GM21423 (cell line): ENCODE results near the gene SSR3.
"Not testable (repeated sequence)": the region's sequence is repeated elsewhere in the genome, so short reads cannot be mapped to it uniquely, and the experiment has no call there.

Source experiments
- ATAC-seq: cut with Tn5 transposase; IDR thresholded peaks from one replicate; pipeline ENCODE4 v1.9.1; 2021; ENCODE audit warnings: mild to moderate bottlenecking, moderate library complexity; ENCODE audit not compliant: unreplicated experiment

The SSR3 gene

GRCh38 chr3:156554842-156555687 lies at the start of gene SSR3:
Gene SSR3, minus strand, starts transcription at chr3:156555117. Its CDS starts 28 bp downstream, at chr3:156555089.
- ATAC-seq = peak; percentile 99

DNA sequence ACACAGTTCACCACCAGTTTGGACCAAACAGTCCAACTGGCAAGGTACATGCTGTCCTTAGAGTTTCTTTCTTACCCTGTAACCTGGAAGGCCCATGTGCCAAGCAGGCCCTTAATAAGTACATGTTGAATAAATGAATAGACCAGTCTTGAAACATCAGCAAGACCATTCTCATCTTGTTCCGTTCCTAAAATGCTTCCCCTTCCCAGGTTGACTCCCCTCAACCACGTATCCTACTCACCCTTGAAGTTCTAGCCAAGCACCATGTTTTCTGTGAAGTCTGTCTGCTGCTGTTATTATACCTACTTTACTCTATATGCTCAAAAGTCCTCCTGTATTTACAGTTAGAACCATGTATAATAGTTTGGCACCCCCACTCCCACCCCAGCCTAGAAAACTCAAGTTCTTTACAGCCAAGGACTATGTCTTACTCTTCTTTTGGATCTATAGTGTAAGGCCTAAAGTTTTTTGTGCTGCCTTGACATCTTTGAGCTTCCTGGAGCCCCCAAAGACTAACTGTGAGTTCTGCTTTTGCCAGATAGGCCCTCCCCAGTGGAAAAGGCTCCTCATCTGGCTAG lies 49.2 kb upstream of the SSR3 start:
- no peak for ATAC-seq

DNA sequence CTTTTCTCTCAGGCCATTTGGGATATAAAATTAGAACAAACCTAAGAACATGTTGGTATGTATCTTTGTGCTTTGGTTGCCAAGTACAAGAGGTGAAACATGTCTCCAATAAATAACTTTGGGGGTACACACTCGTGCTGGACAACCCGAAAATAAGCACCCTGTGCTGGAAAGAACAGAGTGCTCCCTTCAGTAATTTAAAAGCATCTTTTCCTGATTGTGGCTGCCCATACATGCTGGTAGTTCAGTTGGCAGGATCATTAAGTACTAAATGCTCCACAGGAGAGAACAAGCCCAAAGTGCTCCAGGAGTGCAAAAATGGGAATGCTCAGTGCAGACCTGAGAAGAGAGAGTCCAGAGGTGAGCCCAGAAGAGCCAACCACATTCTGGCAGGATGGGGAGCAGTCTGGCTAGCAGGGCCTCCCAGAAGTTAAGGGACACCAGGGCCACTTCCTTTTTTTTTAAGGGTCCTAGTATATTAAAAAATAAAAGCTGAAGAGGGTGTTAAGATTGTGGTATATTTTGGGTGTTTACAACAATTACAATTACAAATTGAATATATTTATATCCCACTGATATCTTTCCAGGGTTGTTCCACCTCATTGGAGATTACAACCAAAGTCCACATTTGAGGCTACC lies 48.6 kb upstream of the SSR3 start:
- no peak for ATAC-seq

- peak; percentile 40 for ATAC-seq
Observed at GRCh38 chr3:156602424-156602823, 47.5 kb upstream of the SSR3 start.

GRCh38 chr3:156601497-156601896 lies 46.6 kb upstream of the SSR3 start:
- no peak for ATAC-seq

DNA sequence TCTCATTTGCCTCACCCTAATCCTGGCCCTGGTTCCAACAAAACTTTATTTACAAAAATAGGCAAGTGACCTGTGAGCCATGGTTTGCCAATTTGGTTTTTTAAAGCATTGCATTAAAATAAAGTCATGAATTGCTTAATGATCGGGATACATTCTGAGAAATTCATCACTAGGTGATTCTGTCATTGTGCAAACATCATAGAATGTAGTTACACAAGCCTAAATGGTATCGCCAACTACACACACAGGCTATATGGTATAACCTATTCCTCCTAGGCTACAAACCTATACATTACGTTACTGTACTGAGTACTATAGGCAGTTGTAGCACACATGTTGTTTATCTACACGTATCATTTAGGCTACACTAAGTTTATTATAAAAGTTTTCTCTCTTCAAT lies 45.9 kb upstream of the SSR3 start:
- no peak for ATAC-seq

- ATAC-seq = no peak
Observed at GRCh38 chr3:156599089-156599874, 44.4 kb upstream of the SSR3 start.

DNA sequence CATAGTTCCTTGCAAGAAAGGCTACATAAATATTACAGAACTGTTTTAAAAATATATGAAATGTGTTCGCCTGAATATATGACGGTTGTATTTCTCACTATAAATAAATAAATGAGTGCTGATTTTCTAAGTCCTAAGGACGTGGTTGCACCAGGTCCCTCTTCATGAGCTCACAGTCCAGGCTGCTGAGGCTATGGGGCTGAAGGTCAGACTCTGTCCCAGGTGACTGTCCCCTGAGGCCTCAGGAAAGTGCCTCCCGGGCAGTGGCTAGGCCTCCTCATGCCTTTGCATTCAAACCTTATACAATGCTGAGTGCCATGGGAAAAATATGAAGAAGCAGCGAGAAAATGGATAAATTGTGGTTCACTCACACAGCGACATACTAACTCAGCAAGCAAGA lies 43.5 kb upstream of the SSR3 start:
- no peak for ATAC-seq

DNA sequence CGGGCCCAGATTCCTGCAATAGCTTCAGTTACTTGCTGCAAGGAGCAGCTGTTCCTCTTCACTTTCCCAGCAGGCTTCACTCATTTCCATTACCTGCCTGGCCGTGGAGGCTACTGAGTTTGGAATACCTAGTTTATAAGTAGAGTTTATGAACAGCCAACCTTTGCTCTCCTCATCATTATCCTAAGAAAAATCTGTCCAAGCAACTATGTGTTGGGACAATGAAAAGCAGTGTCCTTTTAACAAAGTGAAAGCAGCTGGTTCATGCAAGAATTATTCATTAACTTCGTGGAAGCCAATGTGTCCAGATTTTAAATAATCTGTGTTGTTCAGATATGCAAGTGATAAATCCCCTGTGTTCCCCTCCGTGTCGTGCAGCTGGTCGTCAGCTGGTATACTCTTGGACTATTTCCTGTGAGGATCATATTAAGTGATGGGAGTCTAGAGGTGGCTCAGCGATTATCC lies 39.3 kb upstream of the SSR3 start:
- peak; percentile 60 for ATAC-seq

GRCh38 chr3:156593814-156594213 lies 38.9 kb upstream of the SSR3 start:
- no peak for ATAC-seq

GRCh38 chr3:156589806-156590205 lies 34.9 kb upstream of the SSR3 start:
- ATAC-seq = not testable (repeated sequence)

DNA sequence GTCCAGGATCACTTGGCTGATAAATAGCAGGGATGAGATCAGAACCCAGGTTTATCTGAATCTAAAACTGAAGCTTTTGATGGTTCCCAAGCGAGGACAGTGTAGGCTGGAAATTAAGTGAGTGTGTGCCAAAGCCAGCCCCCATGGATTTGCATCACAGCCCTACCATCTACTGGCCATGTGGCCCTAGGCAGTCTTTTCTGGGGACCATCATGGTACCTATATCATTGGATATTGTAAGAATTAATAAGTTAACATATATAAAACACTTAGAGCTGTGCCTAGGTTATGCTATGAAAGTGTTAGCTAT lies 32.8 kb upstream of the SSR3 start:
- no peak for ATAC-seq

- ATAC-seq = no peak
Observed at GRCh38 chr3:156586905-156587759, 32.2 kb upstream of the SSR3 start.

DNA sequence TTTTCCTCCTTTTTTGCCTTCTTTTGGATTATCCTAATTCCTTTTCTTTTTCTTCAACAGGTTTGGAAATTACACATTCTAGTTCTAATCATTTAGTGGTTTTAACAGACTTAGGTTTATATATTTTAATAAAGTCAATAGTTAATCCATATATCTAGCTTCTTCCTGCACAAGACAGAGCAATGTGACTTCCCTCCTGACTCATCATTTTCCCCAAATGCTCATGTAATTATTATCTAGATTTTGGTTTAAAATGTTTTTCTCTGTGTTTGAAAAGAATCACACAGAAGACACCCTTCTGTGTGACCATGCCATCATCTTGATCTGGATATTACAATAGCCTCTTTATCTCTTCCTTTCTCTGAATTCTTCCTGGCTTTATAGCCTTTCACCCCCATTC lies 28.6 kb upstream of the SSR3 start:
- ATAC-seq = no peak

- no peak for ATAC-seq
Observed at GRCh38 chr3:156582532-156583183, 27.7 kb upstream of the SSR3 start.

DNA sequence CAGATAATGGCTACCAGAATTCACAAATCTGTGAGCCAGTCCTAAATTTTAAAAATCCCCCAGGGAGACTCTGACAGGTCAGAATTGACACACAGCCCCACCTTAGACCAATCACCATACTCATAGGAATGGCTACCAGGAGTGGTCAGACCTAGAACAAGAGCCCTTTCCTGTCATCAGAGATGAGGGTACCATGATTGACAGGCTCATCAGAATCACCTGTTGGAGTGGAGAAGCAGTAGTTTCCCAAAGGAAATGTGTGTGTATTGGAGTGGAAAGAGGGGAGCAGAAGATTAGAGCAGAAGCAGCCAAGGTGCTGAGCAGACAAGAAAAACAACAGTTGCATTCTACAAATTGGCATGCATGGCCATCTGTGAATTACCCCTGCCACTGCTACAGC lies 27.0 kb upstream of the SSR3 start:
- ATAC-seq = no peak

GRCh38 chr3:156581033-156581432 lies 26.1 kb upstream of the SSR3 start:
- ATAC-seq = no peak

DNA sequence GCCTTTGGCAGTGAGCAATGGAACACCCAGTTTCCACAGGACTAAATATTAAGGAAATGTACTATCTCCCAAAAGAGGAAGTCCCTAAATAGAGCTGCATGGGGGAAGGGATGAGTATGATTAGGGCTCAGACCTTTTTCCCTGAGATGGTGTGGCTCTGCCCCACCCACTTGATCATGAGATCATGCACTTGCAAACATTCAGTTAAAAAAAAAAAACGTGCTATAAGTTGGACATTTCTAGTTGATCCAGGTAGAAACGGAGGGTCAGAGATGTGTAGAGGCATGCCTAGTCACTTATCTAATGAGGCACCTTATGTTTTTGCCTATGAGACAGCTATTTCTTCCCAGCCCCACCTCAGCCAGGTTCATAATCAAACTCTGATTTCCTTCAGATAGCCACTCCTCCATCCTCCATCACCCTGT lies 24.5 kb upstream of the SSR3 start:
- no peak for ATAC-seq

DNA sequence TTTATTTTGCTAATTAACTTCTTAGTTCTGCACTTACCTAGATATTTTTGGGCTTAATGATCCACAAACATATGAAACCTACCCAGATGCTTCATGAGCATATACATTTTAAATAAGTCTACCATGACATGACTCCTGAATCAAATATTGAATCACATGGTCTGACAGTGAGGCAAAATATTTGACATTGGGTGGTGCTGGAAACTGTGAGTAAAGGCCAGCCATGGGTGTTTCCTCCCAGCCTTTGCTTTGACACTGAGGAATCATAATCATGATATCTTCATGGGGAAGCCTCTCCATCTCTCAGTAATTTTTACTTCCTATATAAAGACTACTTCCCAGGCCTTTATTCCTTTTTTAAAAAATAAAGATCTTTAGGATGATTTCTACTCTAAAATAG lies 22.8 kb upstream of the SSR3 start:
- no peak for ATAC-seq
